GM18519 (cell line): Measurements from ENCODE around the gene SHB.

Experiments
- ATAC-seq: cut with Tn5 transposase; IDR thresholded peaks from one replicate; pipeline ENCODE4 v1.9.1; 2021; ENCODE audit warnings: mild to moderate bottlenecking, moderate library complexity; ENCODE audit not compliant: unreplicated experiment, low FRiP score

Gene SHB

DNA sequence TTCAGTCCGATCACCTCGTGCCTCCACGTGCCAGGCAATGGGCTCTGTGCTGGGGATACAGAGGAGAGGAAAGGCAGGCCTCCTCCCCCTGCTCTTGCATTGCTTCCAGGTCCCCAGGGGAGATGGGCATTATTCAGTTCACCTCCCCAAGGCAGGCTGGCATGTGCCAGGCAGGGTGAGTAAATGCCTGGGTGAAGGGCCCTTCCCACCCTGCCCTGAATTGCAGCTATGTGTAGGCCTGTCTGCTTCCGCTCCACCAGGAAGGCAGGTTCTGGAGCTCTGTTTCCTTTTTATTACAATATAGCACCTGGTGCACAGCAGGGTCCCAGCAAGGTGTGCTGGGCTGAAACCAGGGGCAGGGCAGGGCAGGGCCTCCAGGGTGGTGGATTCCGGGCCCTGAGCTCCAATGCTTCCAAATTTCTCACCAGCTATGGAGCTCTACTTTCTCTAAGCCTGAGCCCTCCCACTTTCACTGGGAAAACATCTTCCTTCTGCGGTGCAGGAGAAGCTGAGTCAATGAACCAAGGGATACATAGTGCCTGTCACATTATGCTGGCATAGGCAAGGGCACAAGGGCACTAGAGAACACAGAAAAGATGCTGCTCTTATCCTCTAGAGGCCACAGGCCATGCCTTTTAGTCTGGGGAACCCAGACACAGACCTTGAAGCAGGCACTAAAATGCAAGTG lies 42.0 kb downstream of the SHB start:
- ATAC-seq = no peak

GRCh38 chr9:38026021-38026809 lies 42.8 kb downstream of the SHB start:
- no peak for ATAC-seq

DNA sequence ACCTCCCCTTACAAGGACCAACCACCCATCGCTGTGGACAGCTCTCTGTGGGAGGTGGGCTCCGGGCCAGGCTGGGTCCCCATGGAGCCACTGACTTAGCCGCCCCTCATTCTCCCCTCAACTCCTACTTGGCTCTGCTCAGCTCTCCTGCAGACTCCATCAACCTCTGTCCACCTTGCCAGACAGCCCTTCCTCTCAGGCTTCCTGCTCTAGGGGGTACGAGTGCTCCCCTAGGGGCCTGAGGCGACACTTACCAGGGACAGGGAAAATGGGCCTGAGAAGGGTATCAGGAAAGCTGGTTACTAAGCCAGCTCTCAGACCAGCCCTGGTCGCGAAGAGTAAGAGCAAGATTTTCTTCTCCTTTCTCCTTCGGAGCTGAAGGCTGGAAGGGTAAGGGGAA lies 43.9 kb downstream of the SHB start:
- ATAC-seq = no peak

- ATAC-seq = no peak
Measured at GRCh38 chr9:38024036-38024681, 44.9 kb downstream of the SHB start.

DNA sequence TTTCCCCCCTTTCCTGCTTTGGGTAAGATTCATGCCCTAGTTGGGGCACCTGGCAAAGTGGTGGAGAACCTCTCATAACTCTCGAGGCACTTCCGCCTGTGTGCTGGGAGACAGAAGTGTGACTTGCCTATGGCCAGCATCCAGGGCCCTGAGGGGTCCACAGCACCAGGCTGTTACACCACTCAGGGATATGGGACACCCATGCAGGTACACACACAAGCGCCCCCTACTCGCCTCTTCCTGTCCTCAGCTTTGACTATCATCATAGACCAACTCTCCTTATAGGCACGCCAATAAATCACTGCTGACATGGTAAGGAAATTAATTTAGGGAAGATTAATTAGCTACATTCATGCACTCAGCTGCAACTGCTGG lies 45.4 kb downstream of the SHB start:
- no peak for ATAC-seq

DNA sequence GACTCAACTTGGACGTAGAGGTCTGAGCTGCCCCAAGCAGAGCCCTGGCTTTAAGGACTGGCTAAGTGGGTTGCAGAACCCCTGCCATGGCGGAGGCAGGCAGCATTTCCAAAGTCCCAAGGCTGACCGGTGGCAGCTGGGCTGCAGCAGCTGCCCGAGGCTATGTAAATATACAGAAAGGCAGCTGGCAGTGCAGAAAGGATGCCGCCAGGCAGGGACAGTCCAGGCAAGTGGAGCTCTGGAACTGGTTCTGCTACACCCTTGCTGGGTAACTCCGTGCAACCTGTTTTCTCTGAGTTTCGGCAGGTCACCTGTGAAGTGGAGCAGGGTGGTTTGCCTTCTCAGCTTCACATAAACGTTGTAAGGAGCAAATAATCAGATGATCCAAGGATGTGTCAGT lies 46.0 kb downstream of the SHB start:
- no peak for ATAC-seq

DNA sequence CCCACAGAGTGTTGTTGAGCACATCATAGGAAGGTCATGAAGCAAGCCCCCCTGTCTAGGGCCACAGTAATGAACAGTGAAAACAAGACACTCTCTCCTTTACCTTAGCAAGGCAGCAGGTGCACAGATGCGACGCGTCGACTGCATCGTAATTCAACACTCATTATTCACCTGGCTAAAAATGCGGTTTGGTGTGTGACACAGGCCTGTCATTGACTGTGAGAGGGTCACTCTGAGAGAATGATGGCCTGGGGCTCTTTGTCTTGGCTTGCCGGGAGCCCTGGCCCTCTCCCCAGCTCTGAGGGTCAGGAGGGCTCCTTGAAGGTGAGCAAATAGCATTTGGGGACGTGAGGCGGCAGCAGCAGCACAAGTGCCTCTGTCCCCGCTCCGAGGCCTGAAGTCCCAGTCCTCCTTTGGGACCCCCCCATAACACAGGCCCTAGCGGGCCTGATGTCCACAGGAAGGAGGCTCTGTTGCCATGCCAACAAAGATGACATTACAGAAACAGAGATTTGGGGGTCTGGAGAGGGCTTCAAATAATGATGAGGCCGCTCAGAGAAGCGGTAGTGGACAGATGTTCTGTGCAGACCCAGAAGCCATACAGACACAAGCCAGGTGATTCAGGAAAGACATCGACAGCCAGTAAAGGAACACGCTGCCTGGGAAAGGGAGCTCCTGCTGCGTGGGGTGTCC lies 46.7 kb downstream of the SHB start:
- no peak for ATAC-seq

DNA sequence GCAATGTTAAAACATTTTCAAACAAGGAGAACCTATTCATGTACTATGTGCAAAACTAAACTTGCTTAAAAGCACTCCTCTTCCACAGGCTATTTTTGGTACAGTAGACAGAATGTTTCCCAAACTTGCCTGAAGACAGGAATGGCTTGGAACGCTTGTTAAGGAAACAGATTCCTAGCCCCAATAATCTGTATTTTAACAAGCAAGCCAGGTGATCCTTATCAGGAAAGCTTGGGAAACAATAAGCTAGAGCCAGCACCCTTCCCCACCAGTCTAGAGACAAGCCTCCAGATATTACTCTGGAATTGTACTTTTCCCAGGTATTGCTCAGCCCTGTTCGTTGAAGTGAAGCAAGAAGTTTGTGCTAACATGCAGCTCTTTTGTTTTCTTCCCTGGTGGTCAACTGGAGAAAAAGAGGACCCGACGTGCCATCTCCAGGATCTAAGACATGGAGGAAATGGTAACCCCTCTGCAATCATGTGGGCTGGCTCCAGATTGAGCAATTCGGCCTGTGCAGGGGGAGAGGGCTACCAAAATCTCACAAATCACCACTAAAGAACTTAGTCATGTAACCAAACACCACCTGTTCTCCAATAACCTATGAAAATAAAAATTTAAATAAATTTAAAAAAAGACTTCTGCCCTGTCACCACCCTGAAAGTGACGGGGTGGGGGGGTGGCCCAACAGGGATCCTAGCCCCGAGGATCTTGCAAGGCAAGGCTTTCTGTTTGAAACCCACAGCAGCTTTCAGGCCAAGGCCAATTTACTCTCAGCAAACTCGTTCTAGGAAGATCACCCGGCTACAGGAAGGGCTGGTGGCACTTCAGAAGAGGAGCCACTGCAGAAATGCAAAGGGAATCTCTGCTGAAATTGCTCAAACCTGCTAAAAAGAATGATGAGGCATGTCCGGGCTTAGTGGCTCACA lies 48.6 kb downstream of the SHB start:
- ATAC-seq = no peak

GRCh38 chr9:38019731-38020130 lies 49.3 kb downstream of the SHB start:
- ATAC-seq = no peak

- ATAC-seq = no peak
Measured at GRCh38 chr9:38018958-38019602, 49.9 kb downstream of the SHB start.

- no peak for ATAC-seq
Measured at GRCh38 chr9:38018241-38018957, 50.6 kb downstream of the SHB start.

- ATAC-seq = no peak
Measured at GRCh38 chr9:38017885-38018186, 51.2 kb downstream of the SHB start.

DNA sequence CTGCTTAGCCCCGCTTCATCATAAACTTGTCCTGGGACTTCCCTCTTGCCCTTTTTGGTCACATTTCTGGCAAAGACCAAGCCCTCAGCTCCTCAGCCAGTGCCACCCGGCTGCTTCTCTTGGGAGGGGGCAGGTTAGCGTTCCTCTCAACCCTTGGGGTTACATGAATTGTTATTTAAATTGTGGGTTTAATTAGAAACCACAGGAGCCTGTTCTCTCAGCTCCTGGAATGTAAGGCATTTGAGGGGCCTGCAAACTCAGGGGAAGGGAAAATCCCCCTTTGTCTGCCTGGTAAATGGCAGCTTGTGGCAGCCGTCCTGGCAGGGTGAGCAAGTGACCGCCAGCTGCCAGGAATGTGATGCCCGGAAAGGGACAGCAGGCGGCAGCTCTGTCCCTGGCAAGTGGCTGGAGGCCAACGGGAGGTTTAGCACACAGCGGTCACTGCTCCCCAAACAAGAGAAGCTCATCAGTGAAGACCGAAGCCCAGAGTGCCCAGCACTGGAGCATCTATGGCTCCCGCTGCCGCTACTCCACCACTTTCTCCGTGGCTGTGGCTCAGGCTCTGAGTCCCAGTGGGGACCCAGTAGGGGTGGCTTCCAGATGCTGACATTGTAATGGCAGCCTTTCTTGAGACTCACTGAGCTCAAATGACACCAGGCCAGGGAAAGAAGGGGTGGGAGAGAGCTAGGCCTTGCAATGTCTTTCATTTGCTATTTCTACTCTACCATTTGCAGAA lies 51.7 kb downstream of the SHB start:
- no peak for ATAC-seq

DNA sequence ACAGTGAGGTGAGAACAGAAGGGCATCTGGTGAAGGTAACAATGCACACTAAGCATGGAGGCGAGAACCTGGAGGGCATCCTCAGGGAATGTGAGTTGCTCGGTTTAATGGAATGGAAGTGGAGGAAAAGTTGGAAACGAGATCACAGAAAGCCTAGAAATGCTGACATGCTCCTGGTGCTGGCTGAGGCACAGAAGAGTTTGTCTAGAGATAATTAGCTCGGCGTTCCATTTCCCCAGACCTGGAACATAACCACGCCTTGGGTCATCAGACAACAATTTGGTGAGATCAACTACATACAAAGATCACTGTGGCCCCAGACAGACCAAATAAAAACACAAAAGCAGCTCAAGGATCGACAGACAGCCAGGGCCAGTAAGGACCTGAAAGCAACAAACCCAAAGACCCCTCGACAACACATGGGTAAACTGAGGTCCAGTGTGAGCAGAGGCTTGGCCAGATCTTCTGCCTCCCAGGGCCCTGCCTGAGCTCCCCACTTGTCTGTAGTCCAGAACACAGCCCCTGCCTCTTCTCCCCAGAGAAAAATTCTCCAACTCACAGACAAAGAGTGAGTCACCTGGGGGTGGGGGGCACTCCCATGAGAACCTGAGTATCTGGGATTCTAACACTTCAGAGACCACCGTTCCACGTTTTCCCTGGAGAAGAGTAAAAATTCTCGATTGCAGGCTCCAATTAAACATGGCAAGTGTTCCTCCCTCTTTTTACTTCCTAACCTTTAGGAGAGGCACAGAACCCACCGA lies 52.5 kb downstream of the SHB start:
- no peak for ATAC-seq

DNA sequence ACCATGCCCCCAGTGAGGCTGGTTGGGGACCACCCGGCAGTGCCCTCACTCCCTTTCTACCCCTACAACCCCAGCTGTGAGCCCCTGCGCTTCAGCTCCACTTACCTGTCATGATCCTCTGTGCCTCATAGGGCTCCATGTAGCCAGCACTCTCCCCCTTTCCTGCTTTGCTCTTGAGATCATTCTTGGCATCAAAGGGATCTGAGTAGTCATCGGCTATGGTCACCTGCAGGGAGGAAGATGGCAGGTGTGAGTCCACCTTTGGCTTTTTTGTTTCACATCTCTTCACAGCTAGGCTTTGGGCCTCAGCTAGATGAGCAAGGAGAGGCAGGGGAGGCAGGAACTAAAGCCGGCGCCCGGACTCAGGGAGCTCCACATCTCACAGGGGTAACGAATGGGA lies 53.1 kb downstream of the SHB start:
- ATAC-seq = no peak

DNA sequence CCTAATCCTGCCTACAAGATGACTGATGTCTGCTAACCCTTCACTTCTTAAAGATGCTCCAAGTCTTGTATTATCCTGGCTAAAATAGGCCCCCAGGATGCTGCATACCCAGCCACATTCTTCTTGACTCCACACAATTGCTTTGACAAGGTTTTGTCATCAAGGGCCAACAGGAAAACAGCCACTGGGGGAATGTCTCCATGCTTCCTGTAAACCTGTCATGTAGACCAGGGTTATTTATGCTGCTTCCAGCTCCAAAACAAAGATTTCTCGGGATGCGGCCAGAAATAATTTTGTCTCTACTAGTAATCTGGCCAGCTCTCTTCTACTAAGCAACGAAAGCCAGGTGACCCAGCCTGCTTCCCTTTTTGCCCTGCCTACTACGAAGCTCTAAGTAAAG lies 53.8 kb downstream of the SHB start:
- ATAC-seq = no peak

DNA sequence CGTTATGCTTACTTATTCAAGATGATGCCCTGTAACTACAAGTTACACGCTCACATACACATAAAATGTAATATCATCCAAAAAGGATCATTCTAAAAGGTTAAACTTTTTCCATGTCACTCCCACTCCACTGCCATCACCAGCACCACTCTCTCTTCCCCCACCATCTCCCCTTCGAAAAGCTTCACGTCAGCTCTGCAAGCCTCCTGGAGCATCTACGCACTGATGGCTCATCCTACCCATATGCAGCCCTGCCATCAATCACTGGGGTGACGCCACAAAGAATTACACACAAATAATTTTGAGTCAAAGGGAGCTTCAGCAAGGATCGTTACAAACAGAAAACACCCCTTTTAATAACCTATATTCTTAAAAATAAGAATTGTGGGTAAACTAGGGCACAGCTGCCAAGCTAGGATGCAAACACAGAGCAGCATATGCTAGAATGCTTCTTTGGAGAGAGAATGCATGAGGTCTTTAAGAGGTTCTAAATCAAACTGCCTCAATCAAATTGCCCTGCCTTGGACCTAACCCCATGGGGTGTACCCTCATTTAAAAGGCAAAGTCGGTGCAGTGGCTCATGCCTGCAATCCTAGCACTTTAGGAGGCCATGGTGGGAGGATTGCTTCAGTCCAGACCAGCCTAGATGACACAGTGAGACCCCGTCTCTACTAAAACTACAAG lies 56.1 kb downstream of the SHB start:
- ATAC-seq = no peak
